H1 (cell line): ENCODE data around the gene RIN1. TPM values are rescaled to one million over a fixed set of nuclear protein-coding genes. Genes with fewer than 3 reads are reported as not detected.

Experiments
- CTCF ChIA-PET: fragments of 300-600 bp; sonication (Branson Sonifier 250); formaldehyde crosslinking; loops from one replicate; lab custom pipeline; 2021; ENCODE audit not compliant: partially characterized antibody; lab: Charles Lee
- POLR2A ChIA-PET: fragments of 300-600 bp; sonication (Branson Sonifier 250); formaldehyde crosslinking; loops from one replicate; lab custom pipeline; 2021; ENCODE audit warnings: inconsistent platforms; ENCODE audit not compliant: partially characterized antibody; lab: Charles Lee
- DNase-seq, 2 experiments: peaks; one replicate each; pipeline versions ENCODE4 v3.0.0 to v3.0.0-alpha.2; 2010 to 2022; ENCODE audit warnings: low spot score in 2 of 2, low read depth in 1 of 2, mixed read lengths in 1 of 2
- FAIRE-seq: peaks from 2 replicates; lab custom pipeline; 2011; peaks lifted over from hg19 to GRCh38; lab: Jason Lieb, UNC
- H2AFZ ChIP-seq: 2 replicates; pipeline ENCODE4 v1.8.1; 2012; ENCODE audit warnings: low read length, inconsistent platforms
- H2AK5ac ChIP-seq: 2 replicates; pipeline ENCODE4 v1.6.1; 2013; ENCODE audit warnings: low read depth, low read length
- H2BK120ac ChIP-seq: replicated peaks from 2 replicates; pipeline ENCODE3; 2013; ENCODE audit warnings: low read depth, low read length, inconsistent platforms
- H2BK12ac ChIP-seq: 2 replicates; pipeline ENCODE4 v1.6.1; 2013; ENCODE audit warnings: low read depth, low read length
- H2BK15ac ChIP-seq: 2 replicates; pipeline ENCODE4 v1.6.1; 2013; ENCODE audit warnings: low read length
- H2BK20ac ChIP-seq: 2 replicates; pipeline ENCODE4 v1.6.1; 2013; ENCODE audit warnings: low read length
- H2BK5ac ChIP-seq: 2 replicates; pipeline ENCODE4 v1.6.1; 2013; ENCODE audit warnings: low read depth, low read length
- H3K14ac ChIP-seq: 2 replicates; pipeline ENCODE4 v1.6.1; 2013; ENCODE audit warnings: inconsistent platforms; ENCODE audit not compliant: insufficient read length
- H3K18ac ChIP-seq: 2 replicates; pipeline ENCODE4 v1.6.1; 2013; ENCODE audit warnings: low read length; ENCODE audit errors: extremely low read depth
- H3K23ac ChIP-seq: 2 replicates; pipeline ENCODE4 v1.6.1; 2013; ENCODE audit warnings: inconsistent platforms; ENCODE audit not compliant: insufficient read length
- H3K23me2 ChIP-seq: 2 replicates; pipeline ENCODE4 v1.6.1; 2013; ENCODE audit warnings: low read depth, low read length
- H3K27ac ChIP-seq: 2 replicates; pipeline ENCODE4 v1.6.1; 2011; ENCODE audit warnings: low read depth, low read length, inconsistent platforms
- H3K27me3 ChIP-seq, 4 experiments: replicated peaks in 1 of 4; 1 replicate in 1 of 4; 2 replicates in 3 of 4; pipeline versions ENCODE4 v1.6.1 to v1.8.1; 2011 to 2013; ENCODE audit warnings: low read length in 3 of 4, mild to moderate bottlenecking in 3 of 4, inconsistent platforms in 2 of 4, mixed read lengths in 2 of 4, moderate library complexity in 1 of 4; ENCODE audit not compliant: control insufficient read depth in 3 of 4, insufficient read depth in 3 of 4; ENCODE audit errors: extremely low read depth in 1 of 4
- H3K36me3 ChIP-seq, 4 experiments: 2 replicates each; pipeline versions ENCODE4 v1.6.1 to v1.8.1; 2011 to 2013; ENCODE audit warnings: mild to moderate bottlenecking in 4 of 4, low read length in 3 of 4, moderate library complexity in 2 of 4, control low read depth in 1 of 4, inconsistent platforms in 1 of 4; ENCODE audit not compliant: insufficient read depth in 4 of 4, control insufficient read depth in 2 of 4
- H3K4ac ChIP-seq: replicated peaks from 2 replicates; pipeline ENCODE3; 2013; ENCODE audit warnings: low read length, low read depth, mixed read lengths, inconsistent platforms; ENCODE audit not compliant: insufficient read length
- H3K4me1 ChIP-seq, 4 experiments: replicated peaks in 1 of 4; 1 replicate in 1 of 4; 2 replicates in 3 of 4; pipeline versions ENCODE4 v1.6.1 to v1.8.1; 2011 to 2013; ENCODE audit warnings: low read length in 3 of 4, inconsistent platforms in 2 of 4, mixed read lengths in 1 of 4; ENCODE audit not compliant: insufficient read depth in 4 of 4, control insufficient read depth in 3 of 4
- H3K4me2 ChIP-seq, 2 experiments: 2 replicates each; pipeline versions ENCODE4 v1.6.1 to v1.8.1; 2011 to 2013; ENCODE audit warnings: low read depth in 2 of 2, low read length in 2 of 2, control low read depth in 1 of 2, inconsistent platforms in 1 of 2, mild to moderate bottlenecking in 1 of 2; ENCODE audit not compliant: insufficient read depth in 1 of 2
- H3K4me3 ChIP-seq, 4 experiments: fragments of 200-600, 300-600 bp in 1 of 4; sonication (generic), shearing (Covaris generic), sonication (Bioruptor Twin) in 1 of 4; 2 replicates each; pipeline versions ENCODE4 v1.5.1 to v1.8.1; 2011 to 2016; ENCODE audit warnings: low read length in 4 of 4, low read depth in 3 of 4, control low read depth in 2 of 4, inconsistent platforms in 2 of 4, mild to moderate bottlenecking in 2 of 4, mixed read lengths in 1 of 4, moderate library complexity in 1 of 4; ENCODE audit not compliant: insufficient read depth in 2 of 4; ENCODE audit errors: extremely low read depth in 1 of 4
- H3K56ac ChIP-seq: replicated peaks from 2 replicates; pipeline ENCODE3; 2013; ENCODE audit warnings: low read depth, mild to moderate bottlenecking, mixed read lengths, low read length, inconsistent platforms; ENCODE audit not compliant: insufficient read length
- H3K79me1 ChIP-seq: 2 replicates; pipeline ENCODE4 v1.6.1; 2013; ENCODE audit warnings: low read depth, low read length, control low read depth
- H3K79me2 ChIP-seq, 2 experiments: 2 replicates each; pipeline versions ENCODE4 v1.6.1 to v1.8.1; 2012 to 2013; ENCODE audit warnings: low read length in 2 of 2, mild to moderate bottlenecking in 2 of 2, inconsistent platforms in 1 of 2; ENCODE audit not compliant: insufficient read depth in 2 of 2, control insufficient read depth in 1 of 2
- H3K9ac ChIP-seq, 4 experiments: replicated peaks in 1 of 4; 1 replicate in 1 of 4; 2 replicates in 3 of 4; pipeline versions ENCODE4 v1.6.1 to v1.8.1; 2011 to 2013; ENCODE audit warnings: low read depth in 3 of 4, low read length in 3 of 4, control low read depth in 2 of 4, mild to moderate bottlenecking in 2 of 4, moderate library complexity in 2 of 4, inconsistent platforms in 1 of 4; ENCODE audit errors: extremely low read depth in 1 of 4
- H3K9me3 ChIP-seq, 2 experiments: 2 replicates each; pipeline versions ENCODE4 v1.6.1 to v1.8.1; 2012 to 2013; ENCODE audit warnings: mild to moderate bottlenecking in 2 of 2, moderate library complexity in 2 of 2, control low read depth in 1 of 2, inconsistent platforms in 1 of 2, low read depth in 1 of 2, low read length in 1 of 2, mixed read lengths in 1 of 2; ENCODE audit not compliant: insufficient read depth in 2 of 2
- H4K20me1 ChIP-seq, 2 experiments: replicated peaks in 1 of 2; 2 replicates each; pipeline versions ENCODE3 to v1.8.1; 2011 to 2013; ENCODE audit warnings: inconsistent platforms in 2 of 2, low read length in 2 of 2, mild to moderate bottlenecking in 1 of 2; ENCODE audit not compliant: insufficient read depth in 2 of 2, control insufficient read depth in 1 of 2
- H4K5ac ChIP-seq: 2 replicates; pipeline ENCODE4 v1.6.1; 2013; ENCODE audit warnings: low read length, low read depth, mixed read lengths, inconsistent platforms; ENCODE audit not compliant: insufficient read length
- H4K8ac ChIP-seq: 2 replicates; pipeline ENCODE4 v1.8.0; 2013; ENCODE audit warnings: mild to moderate bottlenecking, moderate library complexity, low read length, inconsistent platforms; ENCODE audit not compliant: insufficient read depth; ENCODE audit errors: extremely low read depth
- H4K91ac ChIP-seq: replicated peaks from 2 replicates; pipeline ENCODE3; 2013; ENCODE audit warnings: low read length, mixed read lengths, inconsistent platforms; ENCODE audit not compliant: insufficient read length
- CREB1 ChIP-seq: IDR thresholded peaks from 2 replicates; pipeline ENCODE4 v1.6.1; 2012; ENCODE audit warnings: inconsistent platforms
- EZH2 ChIP-seq: fragments of 200-600 bp; sonication (generic); IDR thresholded peaks from 2 replicates; pipeline ENCODE4 v1.7.1; 2012; ENCODE audit warnings: low read depth, mild to moderate bottlenecking, moderate library complexity, low read length, inconsistent platforms; ENCODE audit not compliant: severe bottlenecking
- MAFK ChIP-seq: IDR thresholded peaks from 2 replicates; pipeline ENCODE4 v1.6.1; 2012; ENCODE audit warnings: low read depth, mild to moderate bottlenecking, improper control_type of control experiment, low read length
- MAX ChIP-seq: IDR thresholded peaks from 2 replicates; pipeline ENCODE4 v1.6.1; 2012; ENCODE audit warnings: inconsistent platforms
- SIN3A ChIP-seq, 2 experiments: IDR thresholded peaks in 1 of 2; conservative IDR thresholded peaks in 1 of 2; 2 replicates each; pipeline ENCODE4 v1.6.1; 2011 to 2012; ENCODE audit warnings: low read length in 2 of 2, improper control_type of control experiment in 1 of 2, low read depth in 1 of 2, mild to moderate bottlenecking in 1 of 2
- TAF7 ChIP-seq: optimal IDR thresholded peaks from 2 replicates; pipeline ENCODE3; 2011; ENCODE audit warnings: low read depth, mild to moderate bottlenecking, inconsistent platforms, low read length, moderate library complexity, borderline replicate concordance
- WGBS, 2 experiments: shearing (Covaris generic) in 1 of 2; methylation state at CpG; one replicate each; pipeline versions ENCODE4 v1.1.6 to v1.1.7; 2013 to 2015; ENCODE audit warnings: low lambda C conversion rate in 2 of 2, mixed read lengths in 2 of 2, inconsistent platforms in 1 of 2, low coverage in 1 of 2, missing lambda C conversion rate in 1 of 2; ENCODE audit not compliant: insufficient replicate concordance in 2 of 2, insufficient coverage in 1 of 2, insufficient read length in 1 of 2; ENCODE audit errors: extremely low coverage in 1 of 2, missing lambda C conversion rate in 1 of 2; 5-methylcytosine and 5-hydroxymethylcytosine counted together
- polyA plus RNA-seq, 7 experiments: library from polyadenylated mRNA; depleted of rRNA in 3 of 7; stranded (reverse) in 5 of 7; unstranded in 2 of 7; fragments of >200 nt in 5 of 7; fragments of 200-250 nt in 2 of 7; gene quantifications; 1 replicate in 5 of 7; 2 replicates in 1 of 7; 4 replicates in 1 of 7; pipeline versions ENCODE4 v1.2.1 to v1.2.3, GENCODE V29; 2011 to 2013; ENCODE audit warnings: missing spikeins in 2 of 7, mixed read lengths in 2 of 7
- total RNA-seq: library from RNA; stranded (reverse); fragmentation: NEBNext Ultra II Directional; extraction: Animal tissue kit (Norgen Biotek cat#: 25700); gene quantifications from 2 replicates; pipeline ENCODE4 v1.2.1, GENCODE V29; 2021

Gene RIN1
- total and polyA plus RNA-seq, 2 of the 8 experiments (the other 6 are each of a cell fraction or from before 2014, with no cell fraction given) = 2.5 to 5.4 TPM

GRCh38 chr11:66313321-66314185 is 22.7 kb downstream of the RIN1 start:
- Histone ChIP-seq H4K91ac (peak overlapping the region; percentile 88), H3K4me1 (peaks cover 12 to 32% (median 22%) of the 10 kb centered on the region in 4 experiments), H3K14ac (no peak overlapping the region), H3K4me3 (peak overlapping the region; percentile 39 to 70 (median 54)), H3K79me1 (no peaks in the 10 kb centered on the region), H2AK5ac (no peak overlapping the region), H2BK120ac (peak overlapping the region; percentile 38), H3K27ac (0 out of 2 replicates have a peak overlapping the region, but pooled peaks have one; percentile 22), H3K27me3 (peaks cover 0 to 3% (median 0%) of the 10 kb centered on the region in 4 experiments; a peak in 2 of 7 replicates), H2AFZ (peak overlapping the region; percentile 65; the same call in 1 of the 2 replicates), H3K23ac (no peak overlapping the region), H3K23me2 (peaks cover 8% of the 10 kb centered on the region), H3K56ac (peak overlapping the region; percentile 65), H3K36me3 (no peaks in the 10 kb centered on the region), H3K79me2 (no peaks in the 10 kb centered on the region), H2BK20ac (peak overlapping the region; percentile 48; the same call in 1 of the 2 replicates), H2BK12ac (peak overlapping the region; percentile 71; the same call in 1 of the 2 replicates), H2BK5ac (peak overlapping the region; percentile 90; the same call in 1 of the 2 replicates), H3K9ac (peak overlapping the region in 3 of 4 experiments; percentile 29 to 68 (median 62); a peak in 5 of 7 replicates), H4K20me1 (no peaks in the 10 kb centered on the region), H4K8ac (peak overlapping the region; percentile 87), H2BK15ac (peak overlapping the region; percentile 46; the same call in 1 of the 2 replicates), H3K18ac (peak overlapping the region; percentile 83), H3K4me2 (peak overlapping the region; percentile 48 to 88), H3K9me3 (no peaks in the 10 kb centered on the region), H4K5ac (peak overlapping the region; percentile 84), H3K4ac (peak overlapping the region; percentile 96)
- FAIRE-seq (no peak), DNase-seq (no peak)
- 48% methylated on average over 18 of the region's 38 CpGs; no CpG with 5 or more reads in 1 of the 2 experiments for WGBS, 2 experiments
- ChIA-PET POLR2A (interaction anchor here (1.0 to 4.1 kb wide), 17 partner anchors 8 to 57 kb away, joined by 3 to 25 read pairs (median 7); partner anchors contain the start of genes BRMS1, RIN1, TMEM151A and YIF1A), CTCF (interaction anchor here (0.8 to 11.7 kb wide), 24 partner anchors 9 to 169 kb away, joined by 3 to 242 read pairs (median 5); partner anchors contain the start of genes B4GAT1, RAB1B, RIN1 and SLC29A2)
- TF ChIP-seq SIN3A (conservative IDR thresholded peaks at IDR 0.05 in 1 of 2, IDR thresholded peaks at IDR 0.05 in 1 of 2; ENCODE audit: low read depth in 1 of 2, low read length in 2 of 2) (no peak), EZH2 (no peak), MAFK (no peak), TAF7 (peak; percentile 7), MAX (0 out of 2 replicates have a peak, but pooled peaks have one; percentile 30), CREB1 (peak; percentile 1; the same call in 1 of the 2 replicates)
